ENCODE data around the gene SLC30A4.
A peak's percentile ranks its signal among the peaks of the same experiment; 100 is the strongest.

The SLC30A4 gene

GRCh38 chr15:45449395-45449794 is 73.2 kb downstream of the SLC30A4 start:
- DNase-seq = no peak

DNA sequence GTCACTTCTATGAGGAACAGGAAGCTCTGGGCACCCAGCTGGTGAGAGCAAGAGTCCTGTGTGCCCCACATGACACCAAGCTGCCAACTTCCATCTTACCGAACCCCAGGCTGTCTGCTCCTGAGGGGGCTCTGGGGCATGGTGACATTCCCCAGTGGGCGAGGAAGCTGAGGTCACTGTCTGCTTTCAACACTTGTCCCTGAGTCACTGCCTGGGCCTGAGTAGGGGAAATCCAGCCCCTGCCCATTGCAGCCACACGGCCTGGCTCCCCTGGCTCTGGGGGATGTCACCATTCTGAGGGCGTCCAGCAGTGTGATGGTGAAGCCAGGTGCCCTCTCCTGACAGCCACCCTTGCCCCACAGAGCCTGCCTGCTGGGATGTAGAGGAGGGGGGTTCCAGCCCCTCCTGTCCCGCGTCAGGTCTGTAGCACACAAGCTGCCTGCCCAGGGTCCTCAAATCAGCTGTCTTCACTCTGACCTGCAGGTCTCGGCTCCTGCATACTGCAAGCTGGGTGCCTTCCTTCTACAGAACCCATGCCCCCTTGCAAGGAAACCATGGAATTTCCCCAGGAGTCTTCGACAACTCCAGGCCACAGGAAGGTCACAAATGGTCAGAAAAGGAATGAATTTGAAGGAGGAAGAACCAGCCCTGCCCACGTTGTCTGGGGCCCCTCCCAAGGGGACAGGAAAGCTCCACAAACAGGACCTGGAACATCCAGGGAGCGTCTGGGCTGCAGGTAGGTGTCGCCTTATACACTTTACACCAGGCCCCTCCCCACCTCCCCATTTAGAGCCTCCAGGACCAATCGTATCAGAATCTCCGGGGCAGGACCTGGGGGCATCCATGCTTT is 74.3 kb downstream of the SLC30A4 start:
- DNase-seq = no peak

GRCh38 chr15:45443645-45444044 is 78.9 kb downstream of the SLC30A4 start:
- no peak for DNase-seq

DNA sequence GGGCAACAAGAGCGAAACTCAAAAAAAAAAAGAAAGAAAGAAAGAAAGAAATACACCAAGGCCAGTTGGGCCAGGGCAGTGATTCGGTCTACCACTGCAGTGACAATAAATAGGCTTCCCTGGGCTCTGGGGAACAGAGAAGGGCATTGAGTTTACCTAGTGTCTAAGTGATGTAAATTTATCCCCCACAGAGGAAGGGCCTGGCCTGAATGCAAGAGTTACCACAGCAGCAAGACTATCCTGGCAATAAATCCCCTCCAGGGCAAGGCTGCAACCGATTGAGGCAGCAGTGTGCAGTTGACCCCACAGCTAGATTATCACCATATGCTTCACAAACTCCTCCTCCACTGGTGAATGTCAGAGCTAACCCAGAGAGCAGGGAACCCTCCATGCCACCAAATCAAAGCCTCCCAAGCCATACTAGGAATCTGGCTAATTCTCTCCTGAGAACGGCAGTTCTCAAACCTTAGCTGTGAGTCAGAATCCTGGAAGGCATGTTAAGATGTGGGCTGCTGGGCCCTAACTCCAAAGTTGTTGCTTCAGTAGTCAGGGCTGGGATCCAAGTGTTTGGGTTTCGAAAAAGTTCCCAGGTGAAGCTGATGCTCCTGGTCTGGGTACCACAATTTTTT is 79.9 kb downstream of the SLC30A4 start:
- no peak for DNase-seq

GRCh38 chr15:45441686-45442085 is 80.9 kb downstream of the SLC30A4 start:
- no peak for DNase-seq

GRCh38 chr15:45441036-45441435 is 81.5 kb downstream of the SLC30A4 start:
- no peak for DNase-seq

DNA sequence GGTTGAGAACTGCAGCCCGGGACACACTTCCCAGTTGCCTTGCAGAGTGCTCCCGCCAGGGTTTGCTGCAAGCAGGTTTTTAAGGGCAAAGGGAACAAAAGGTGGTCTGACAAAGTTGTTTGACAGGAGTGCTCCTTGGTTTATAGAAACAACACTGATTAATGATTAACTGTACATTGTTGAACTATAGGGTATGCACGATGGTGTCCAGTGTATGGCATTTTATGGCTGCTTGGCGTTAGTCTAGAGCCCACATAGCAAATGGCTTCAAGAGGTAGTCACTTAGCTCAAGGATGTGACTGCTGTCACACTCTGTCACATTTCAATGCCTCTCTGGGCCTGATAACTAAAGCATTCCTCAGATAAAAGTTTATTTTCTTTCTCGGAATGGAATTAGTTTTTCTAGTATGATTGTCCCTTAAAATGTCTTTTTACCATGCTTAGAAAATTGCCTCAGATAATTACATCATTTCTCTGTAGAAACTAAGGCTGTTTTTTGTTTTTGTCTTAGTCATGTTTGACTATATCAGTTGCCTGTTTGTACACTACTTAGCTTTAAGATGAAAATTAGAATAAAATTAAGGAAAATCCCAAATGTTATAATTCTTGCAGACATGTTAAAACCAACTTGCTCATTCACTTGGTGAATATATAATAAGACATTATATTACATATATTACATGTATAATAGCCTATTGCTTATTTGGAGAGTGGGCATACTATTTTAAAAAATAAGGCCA is 82.9 kb downstream of the SLC30A4 start:
- no peak for DNase-seq

- DNase-seq = no peak
These were observed 87.2 kb downstream of the SLC30A4 start for GRCh38 chr15:45435124-45435903.

DNA sequence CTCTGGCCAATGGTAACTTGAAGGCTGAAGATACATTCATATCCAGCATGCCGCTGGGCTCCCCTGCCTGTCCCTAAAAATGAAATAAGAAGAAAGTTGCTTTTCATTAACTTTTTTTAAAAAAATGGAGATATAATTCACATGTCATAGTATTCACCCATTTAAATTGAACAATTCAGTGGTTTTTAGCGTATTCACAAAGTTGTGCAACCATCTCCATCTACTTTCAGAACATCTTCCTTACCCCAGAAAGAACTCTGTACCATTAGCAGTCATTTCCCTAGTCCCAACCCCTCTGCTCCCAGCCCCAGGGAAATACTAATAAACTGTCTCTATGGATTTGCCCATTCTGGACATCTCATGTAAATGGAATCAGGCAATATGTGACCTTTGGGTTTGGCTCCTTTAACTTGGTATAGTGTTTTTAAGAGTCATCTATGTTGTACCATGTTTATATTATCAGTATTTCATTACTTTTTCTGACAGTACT is 88.4 kb downstream of the SLC30A4 start:
- DNase-seq = no peak

GRCh38 chr15:45431511-45431910 is 91.0 kb downstream of the SLC30A4 start:
- no peak for DNase-seq

GRCh38 chr15:45429941-45430792 is 92.4 kb downstream of the SLC30A4 start:
- DNase-seq = peak; percentile 17
